Esophagus muscularis mucosa (tissue), 4 donors: ENCODE results near the gene BAIAP2L1. TPM values are rescaled to one million over a fixed set of nuclear protein-coding genes. Genes with fewer than 3 reads are reported as not detected.
"Not testable (repeated sequence)": the region's sequence is repeated elsewhere in the genome, so short reads cannot be mapped to it uniquely, and the experiment has no call there.

ENCODE experiments used
- DNase-seq: peaks from one replicate; pipeline ENCODE4 v3.0.0-alpha.2; 2017; ENCODE audit errors: extremely low spot score
- H3K27ac ChIP-seq, 4 donors: fragments of 200-600 bp; sonication (generic); replicated peaks in 1 of 4; 1 replicate in 3 of 4; 2 replicates in 1 of 4; pipeline ENCODE4 v1.5.1; 2016 to 2019; ENCODE audit warnings: mild to moderate bottlenecking in 1 of 4
- H3K27me3 ChIP-seq, 4 donors: fragments of 200-600 bp; sonication (generic); one replicate each; pipeline versions ENCODE4 v1.5.1 to v1.6.0; 2016 to 2019
- H3K36me3 ChIP-seq, 4 donors: fragments of 200-600 bp; sonication (generic); one replicate each; pipeline ENCODE4 v1.5.1; 2016 to 2019
- H3K4me1 ChIP-seq, 4 donors: fragments of 200-600 bp; sonication (generic); one replicate each; pipeline ENCODE4 v1.5.1; 2016 to 2019
- H3K4me3 ChIP-seq, 4 donors: fragments of 200-600 bp; sonication (generic); 1 replicate in 2 of 4; 2 replicates in 2 of 4; pipeline ENCODE4 v1.5.1; 2016 to 2019; ENCODE audit warnings: mild to moderate bottlenecking in 4 of 4, moderate library complexity in 1 of 4
- H3K9me3 ChIP-seq, 4 donors: fragments of 200-600 bp; sonication (generic); 1 replicate in 3 of 4; 2 replicates in 1 of 4; pipeline ENCODE4 v1.5.1; 2016 to 2019
- CTCF ChIP-seq, 3 experiments: fragments of 200-600 bp in 2 of 3; fragments of 450-650 bp in 1 of 3; sonication (generic) in 2 of 3; IDR thresholded peaks; one replicate each; pipeline ENCODE4 v1.5.1; 2017 to 2019; ENCODE audit warnings: antibody characterized with exemption in 3 of 3, mild to moderate bottlenecking in 2 of 3, moderate library complexity in 1 of 3
- EP300 ChIP-seq: sonication (generic); formaldehyde crosslinking; IDR thresholded peaks from one replicate; pipeline ENCODE4 v1.6.1; 2017; ENCODE audit warnings: antibody characterized with exemption
- POLR2A ChIP-seq: fragments of 450-650 bp; IDR thresholded peaks from one replicate; pipeline ENCODE4 v1.6.1; 2017; ENCODE audit warnings: antibody characterized with exemption, moderate library complexity, mild to moderate bottlenecking, low read depth
- POLR2AphosphoS5 ChIP-seq, 2 donors: sonication (generic); formaldehyde crosslinking; IDR thresholded peaks; one replicate each; pipeline ENCODE4 v1.6.1; 2017; ENCODE audit warnings: antibody characterized with exemption in 2 of 2
- WGBS: methylation state at CpG from one replicate; pipeline ENCODE4 v1.1.5; 2018; 5-methylcytosine and 5-hydroxymethylcytosine counted together
- intact Hi-C: fragments of 100-400 bp; cut with DNase I; formaldehyde crosslinking; loops from one replicate; pipeline ENCODE4 v1.15.1; 2023
- total RNA-seq, 4 donors: library from RNA; depleted of rRNA; stranded (reverse); fragments of >200 nt; gene quantifications; one replicate each; pipeline versions ENCODE4 v1.1.0 to v1.2.1, GENCODE V29; 2016

BAIAP2L1 gene
- total RNA-seq, 4 donors from 2014 or later = 0.84 to 2.5 (median 1.6) TPM

- peaks cover 0 to 5% (median 0%) of the 10 kb centered on the region in 4 donors for H3K27me3 ChIP-seq
- intact Hi-C loops = no loop called here
- TF ChIP-seq CTCF (IDR thresholded peaks at IDR 0.05) (no peak), POLR2A (no peak), POLR2AphosphoS5 (IDR thresholded peaks at IDR 0.05) (no peak), EP300 (no peak)
- no peak overlapping the region for H3K27ac ChIP-seq
- 92% methylated on average over 9 of the region's 9 CpGs for WGBS
- H3K36me3 ChIP-seq = no peaks in the 10 kb centered on the region
- H3K4me1 ChIP-seq = no peaks in the 10 kb centered on the region
- H3K4me3 ChIP-seq = no peak overlapping the region
- no peaks in the 10 kb centered on the region for H3K9me3 ChIP-seq
- DNase-seq = no peak
Measured at GRCh38 chr7:98387544-98388226, 13.2 kb downstream of the BAIAP2L1 start.

- Histone ChIP-seq H3K4me3 (no peak overlapping the region), H3K36me3 (no peaks in the 10 kb centered on the region), H3K27ac (no peak overlapping the region), H3K4me1 (no peaks in the 10 kb centered on the region), H3K27me3 (peaks cover 0 to 5% (median 0%) of the 10 kb centered on the region in 4 donors), H3K9me3 (no peaks in the 10 kb centered on the region)
- TF ChIP-seq POLR2A (no peak), EP300 (no peak), POLR2AphosphoS5 (IDR thresholded peaks at IDR 0.05) (no peak), CTCF (IDR thresholded peaks at IDR 0.05) (no peak)
- 82% methylated on average over 7 of the region's 8 CpGs for WGBS
- no peak for DNase-seq
- intact Hi-C loops = no loop called here
Measured at GRCh38 chr7:98387131-98387530, 13.8 kb downstream of the BAIAP2L1 start.

- H3K4me3 ChIP-seq, H3K27me3 ChIP-seq, H3K9me3 ChIP-seq, H3K4me1 ChIP-seq, H3K27ac ChIP-seq, H3K36me3 ChIP-seq, DNase-seq, intact Hi-C loops: not testable (repeated sequence)
- 82% methylated on average over 5 of the region's 5 CpGs for WGBS
Measured at GRCh38 chr7:98385532-98385931, 15.4 kb downstream of the BAIAP2L1 start.

GRCh38 chr7:98378210-98378819 lies 22.6 kb downstream of the BAIAP2L1 start:
- H3K27me3 ChIP-seq = no peaks in the 10 kb centered on the region
- H3K4me3 ChIP-seq = no peak overlapping the region
- H3K4me1 ChIP-seq = no peaks in the 10 kb centered on the region
- no peak for DNase-seq
- intact Hi-C loops = no loop called here
- TF ChIP-seq POLR2AphosphoS5 (IDR thresholded peaks at IDR 0.05) (no peak), POLR2A (no peak), EP300 (no peak), CTCF (IDR thresholded peaks at IDR 0.05) (no peak)
- no peaks in the 10 kb centered on the region for H3K36me3 ChIP-seq
- H3K27ac ChIP-seq = no peak overlapping the region
- 80% methylated on average over 9 of the region's 9 CpGs for WGBS
- no peaks in the 10 kb centered on the region for H3K9me3 ChIP-seq

GRCh38 chr7:98376711-98377110 lies 24.2 kb downstream of the BAIAP2L1 start:
- intact Hi-C loops = no loop called here
- Histone ChIP-seq H3K9me3 (no peaks in the 10 kb centered on the region), H3K4me3 (no peak overlapping the region), H3K27ac (no peak overlapping the region), H3K4me1 (no peaks in the 10 kb centered on the region), H3K27me3 (no peaks in the 10 kb centered on the region), H3K36me3 (no peaks in the 10 kb centered on the region)
- TF ChIP-seq POLR2A = no peak
- TF ChIP-seq POLR2AphosphoS5 (IDR thresholded peaks at IDR 0.05) = no peak
- TF ChIP-seq CTCF (IDR thresholded peaks at IDR 0.05) = no peak
- TF ChIP-seq EP300 = no peak
- 92% methylated on average over 6 of the region's 6 CpGs for WGBS
- DNase-seq = no peak
